GM19452 (cell line): ENCODE results near the gene PIGX.

Source experiments
- ATAC-seq: cut with Tn5 transposase; IDR thresholded peaks from one replicate; pipeline ENCODE4 v1.9.1; 2021; ENCODE audit not compliant: unreplicated experiment

PIGX gene

DNA sequence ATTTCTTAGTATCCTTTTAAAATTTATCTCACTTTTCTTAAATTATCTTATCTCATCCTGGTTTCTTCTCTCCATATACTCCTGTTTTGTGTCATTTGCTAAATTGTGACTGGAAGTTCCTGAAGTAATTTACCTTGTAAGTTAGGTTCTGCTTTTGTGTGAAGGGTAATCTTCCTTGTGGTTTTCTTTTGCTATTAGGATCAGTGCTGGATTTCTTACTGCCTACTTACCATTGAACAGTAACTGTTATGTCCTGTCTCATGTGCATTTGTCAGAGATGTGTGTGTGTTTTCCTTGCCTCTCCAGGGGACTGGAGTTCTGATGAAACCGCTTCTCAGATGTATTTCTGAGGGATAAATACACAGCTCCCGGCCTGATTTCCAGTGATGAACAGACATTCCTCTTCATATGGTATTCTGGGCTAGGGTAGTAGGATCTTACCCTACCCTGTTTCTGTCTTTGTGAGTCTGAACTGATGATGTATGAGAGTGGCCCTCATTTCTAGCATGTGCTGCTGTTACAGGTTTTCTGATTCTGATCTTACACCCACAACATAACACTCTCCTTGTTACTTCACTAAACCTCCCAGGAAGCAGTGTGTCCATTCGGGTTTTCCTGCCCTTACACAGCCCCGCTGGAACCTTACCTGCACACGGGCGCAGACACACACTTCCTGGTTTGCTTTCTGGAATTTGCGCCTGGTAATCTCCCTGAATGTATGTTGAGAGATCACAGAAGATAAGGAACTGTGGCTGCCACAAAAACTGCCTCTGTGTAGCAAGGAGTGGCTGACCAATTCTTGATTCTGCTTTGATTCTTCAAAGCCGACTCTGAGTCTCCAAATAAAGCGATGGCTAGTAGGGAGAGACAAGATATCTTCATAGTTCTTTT is 42.2 kb downstream of the PIGX start:
- no peak for ATAC-seq

GRCh38 chr3:196756732-196757131 is 44.6 kb downstream of the PIGX start:
- ATAC-seq: no peak

DNA sequence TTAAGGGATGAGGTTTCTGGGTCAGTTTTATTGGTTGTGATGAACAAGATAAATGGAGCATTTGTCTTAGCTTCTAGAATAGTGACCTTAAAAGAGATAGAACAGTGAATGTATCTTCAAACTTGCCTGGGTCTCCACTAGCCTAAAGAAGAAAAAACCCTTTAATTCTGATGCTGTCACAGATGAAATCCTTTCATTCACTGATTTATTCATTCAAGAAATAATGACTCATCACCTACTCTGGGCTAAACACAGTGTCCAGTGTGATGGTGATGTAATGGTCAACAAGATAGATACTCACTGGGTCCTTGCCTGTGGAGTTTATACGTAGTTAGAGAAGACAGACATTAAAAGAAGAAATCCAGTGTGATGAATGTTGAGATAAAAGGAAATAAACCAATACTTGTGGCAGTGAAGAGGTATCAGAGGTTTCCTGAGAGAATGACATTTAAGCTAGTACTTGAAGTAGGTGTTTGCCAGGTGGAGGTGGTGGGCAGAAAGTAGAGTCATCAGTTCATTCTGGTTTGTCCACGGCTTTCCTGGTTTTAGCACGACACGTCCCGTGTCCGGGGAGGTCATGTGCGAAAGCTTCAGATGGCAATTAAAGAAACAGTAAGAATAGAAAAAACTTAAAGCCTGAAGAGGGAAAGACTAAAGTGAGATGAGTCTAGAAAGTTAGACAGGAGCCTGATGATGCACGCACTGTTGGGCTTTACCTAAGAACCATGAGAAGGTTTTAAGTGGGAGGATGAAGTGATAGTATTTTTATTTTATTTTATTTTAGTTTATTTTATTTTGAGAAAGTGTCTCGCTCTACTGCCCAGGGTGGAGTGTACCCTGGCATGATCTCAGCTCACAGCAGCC is 45.9 kb downstream of the PIGX start:
- no peak for ATAC-seq

- ATAC-seq: no peak
Observed at GRCh38 chr3:196763179-196763578, 51.0 kb downstream of the PIGX start.

- ATAC-seq: no peak
Observed at GRCh38 chr3:196765454-196765853, 53.3 kb downstream of the PIGX start.

GRCh38 chr3:196771067-196771466 is 58.9 kb downstream of the PIGX start:
- no peak for ATAC-seq

DNA sequence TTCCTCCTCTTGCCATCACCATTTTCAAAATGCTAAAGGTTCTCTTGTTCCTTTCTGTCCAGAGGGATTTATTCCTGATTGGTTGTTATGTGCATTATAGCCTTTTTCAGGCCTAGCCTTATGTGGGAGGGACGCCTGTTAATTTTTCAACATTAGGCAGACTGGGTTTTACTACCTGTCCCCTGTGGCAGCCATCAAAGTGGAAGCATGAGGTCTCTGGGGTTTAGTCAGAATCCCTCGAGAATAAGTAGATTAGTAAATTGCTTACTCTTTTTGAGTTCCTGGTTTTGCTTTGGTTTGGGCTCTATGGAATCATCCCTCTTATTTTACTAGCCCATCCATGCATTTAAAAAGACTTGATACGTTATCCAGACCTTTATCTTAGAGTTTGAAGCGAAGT is 59.9 kb downstream of the PIGX start:
- no peak for ATAC-seq

- ATAC-seq: no peak
Observed at GRCh38 chr3:196772897-196773296, 60.7 kb downstream of the PIGX start.

DNA sequence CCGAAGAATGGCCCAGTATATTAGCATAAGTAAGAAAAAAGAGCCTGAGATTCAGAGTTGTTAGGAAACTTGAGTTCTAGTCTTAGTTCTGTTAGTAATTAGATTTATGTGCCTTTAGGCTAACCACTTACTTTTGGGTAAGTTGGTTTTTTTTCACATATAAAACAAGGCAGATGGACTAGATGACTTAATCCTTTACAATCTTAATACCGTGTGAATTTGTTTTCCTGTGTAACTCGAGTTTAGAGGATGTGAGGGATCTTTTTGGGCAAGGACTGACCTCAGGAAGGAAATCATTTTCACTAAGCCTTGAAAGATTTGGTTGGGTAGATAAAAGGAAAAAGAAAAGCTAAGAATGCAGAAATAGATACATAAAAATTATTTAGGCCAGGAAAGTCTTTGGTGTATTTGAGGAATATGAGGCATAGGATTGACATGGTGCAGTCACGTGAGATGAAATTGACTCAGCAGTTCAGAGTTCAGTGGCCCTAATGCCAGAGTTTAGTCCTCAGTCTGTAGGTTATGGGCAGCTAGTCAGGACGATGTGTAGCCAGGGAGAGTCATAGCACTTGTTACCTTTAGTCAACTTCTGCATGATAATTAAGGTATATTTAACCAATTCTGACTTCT is 62.1 kb downstream of the PIGX start:
- ATAC-seq: no peak

GRCh38 chr3:196774848-196775422 is 62.8 kb downstream of the PIGX start:
- no peak for ATAC-seq

- ATAC-seq: no peak
Observed at GRCh38 chr3:196775938-196776337, 63.8 kb downstream of the PIGX start.

DNA sequence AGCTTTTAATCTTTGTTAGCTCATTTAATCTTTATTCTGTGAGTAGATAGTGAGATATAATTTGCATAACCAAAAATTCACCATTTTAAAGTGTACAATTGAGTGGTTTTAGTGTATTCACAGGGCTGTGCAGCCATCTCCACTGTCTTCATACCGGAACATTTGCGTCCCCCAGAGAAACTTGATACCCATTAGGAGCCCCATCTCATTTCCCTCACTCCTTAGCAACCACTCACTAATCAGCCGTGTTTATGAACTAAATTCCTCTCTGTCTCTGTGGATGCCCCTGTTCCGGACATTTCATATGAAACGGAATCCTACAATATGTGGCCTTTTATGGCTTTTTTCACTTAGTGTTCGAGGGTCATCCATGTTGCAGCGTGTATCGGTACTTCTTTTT is 65.7 kb downstream of the PIGX start:
- no peak for ATAC-seq

- no peak for ATAC-seq
Observed at GRCh38 chr3:196778755-196779154, 66.6 kb downstream of the PIGX start.

DNA sequence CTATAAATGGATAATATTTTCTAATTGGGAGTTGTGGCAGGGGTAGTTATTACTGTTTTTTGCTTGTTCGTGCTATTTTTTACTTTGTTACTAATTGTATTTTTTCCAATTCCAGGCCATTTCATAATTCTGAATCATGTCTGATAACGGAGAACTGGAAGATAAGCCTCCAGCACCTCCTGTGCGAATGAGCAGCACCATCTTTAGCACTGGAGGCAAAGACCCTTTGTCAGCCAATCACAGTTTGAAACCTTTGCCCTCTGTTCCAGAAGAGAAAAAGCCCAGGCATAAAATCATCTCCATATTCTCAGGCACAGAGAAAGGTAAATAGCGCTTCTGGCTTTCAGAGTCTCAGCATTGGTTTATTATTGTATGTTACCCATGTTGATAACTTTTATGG is 70.3 kb downstream of the PIGX start:
- no peak for ATAC-seq
